ENCODE measurements around the gene PRR7.

Gene PRR7

GRCh38 chr5:177467436-177467835 lies 20.8 kb downstream of the PRR7 start:
- TF ChIP-seq ZNF791 (tag by site-specific recombination; IDR thresholded peaks at IDR 0.05) = no peak
- TF ChIP-seq HIC1 (tag by site-specific recombination; IDR thresholded peaks at IDR 0.05) = 0 out of 2 replicates have a peak, but pooled peaks have one; percentile 30
- Histone ChIP-seq H3K4me3 (ENCODE audit: low read depth, low read length) (no peak overlapping the region), H3K4me1 (ENCODE audit: control insufficient read depth, insufficient read depth, low read length) (peaks cover 4% of the 10 kb centered on the region), H3K36me3 (ENCODE audit: control insufficient read depth in 2 of 2, insufficient read depth in 1 of 2, low read length in 2 of 2) (peaks cover 15 to 74% of the 10 kb centered on the region in 2 experiments; a peak in 2 of 3 replicates), H3K27ac (ENCODE audit: extremely low read depth, low read depth, low read length) (no peak overlapping the region), H3K9me3 (ENCODE audit: control insufficient read depth, insufficient read depth, low read depth, low read length) (no peaks in the 10 kb centered on the region)
- ChIA-PET POLR2A (interaction anchor here (0.6 to 2.4 kb wide), 3 partner anchors 10 to 130 kb away, joined by 4 to 12 read pairs (median 8); no protein-coding TSS in a partner anchor), CTCF (interaction anchor here (0.9 kb wide), 1 partner anchor 34 kb away, joined by 3 read pairs; no protein-coding TSS in a partner anchor)

GRCh38 chr5:177468329-177468684 lies 21.7 kb downstream of the PRR7 start:
- POLR2A ChIA-PET = interaction anchor here (0.6 to 7.3 kb wide), 4 partner anchors 10 to 129 kb away, joined by 4 to 102 read pairs (median 14); partner anchors contain the start of gene PDLIM7
- peaks cover 15 to 67% of the 10 kb centered on the region in 2 experiments; a peak in 2 of 3 replicates for H3K36me3 ChIP-seq (ENCODE audit: control insufficient read depth in 2 of 2, insufficient read depth in 1 of 2, low read length in 2 of 2)
- H3K4me3 ChIP-seq (ENCODE audit: low read depth, low read length) = no peak overlapping the region
- no peak overlapping the region for H3K27ac ChIP-seq (ENCODE audit: extremely low read depth, low read depth, low read length)
- CTCF ChIA-PET = interaction anchor here (0.9 kb wide), 1 partner anchor 33 kb away, joined by 3 read pairs; no protein-coding TSS in a partner anchor
- TF ChIP-seq ZFP69B (tag by site-specific recombination; IDR thresholded peaks at IDR 0.05) (no peak), ATF2 (tag by site-specific recombination; IDR thresholded peaks at IDR 0.05; ENCODE audit: low read depth) (no peak), ZBTB7A (tag by site-specific recombination; IDR thresholded peaks at IDR 0.05; ENCODE audit: low read depth) (no peak), ZNF140 (tag by site-specific recombination; IDR thresholded peaks at IDR 0.05) (no peak), ZNF548 (tag by site-specific recombination; IDR thresholded peaks at IDR 0.05) (no peak), ZFP41 (tag by site-specific recombination; IDR thresholded peaks at IDR 0.05; ENCODE audit: borderline replicate concordance) (no peak), ZFP37 (tag by site-specific recombination; IDR thresholded peaks at IDR 0.05) (no peak), ZNF350 (tag by site-specific recombination; IDR thresholded peaks at IDR 0.05) (no peak), TCF7L2 (IDR thresholded peaks at IDR 0.05; ENCODE audit: borderline replicate concordance, low read depth, low read length) (no peak), ZEB2 (tag by site-specific recombination; IDR thresholded peaks at IDR 0.05) (no peak), ZNF18 (tag by site-specific recombination; IDR thresholded peaks at IDR 0.05) (no peak), ZNF549 (tag by site-specific recombination; IDR thresholded peaks at IDR 0.05) (no peak), WT1 (tag by site-specific recombination; IDR thresholded peaks at IDR 0.05) (no peak), ZBTB1 (tag by site-specific recombination; IDR thresholded peaks at IDR 0.05) (no peak), ZNF670 (tag by site-specific recombination; IDR thresholded peaks at IDR 0.05; ENCODE audit: low read depth) (no peak), GLIS2 (tag by site-specific recombination; IDR thresholded peaks at IDR 0.05) (no peak)
- TF ChIP-seq, protein P1, sequence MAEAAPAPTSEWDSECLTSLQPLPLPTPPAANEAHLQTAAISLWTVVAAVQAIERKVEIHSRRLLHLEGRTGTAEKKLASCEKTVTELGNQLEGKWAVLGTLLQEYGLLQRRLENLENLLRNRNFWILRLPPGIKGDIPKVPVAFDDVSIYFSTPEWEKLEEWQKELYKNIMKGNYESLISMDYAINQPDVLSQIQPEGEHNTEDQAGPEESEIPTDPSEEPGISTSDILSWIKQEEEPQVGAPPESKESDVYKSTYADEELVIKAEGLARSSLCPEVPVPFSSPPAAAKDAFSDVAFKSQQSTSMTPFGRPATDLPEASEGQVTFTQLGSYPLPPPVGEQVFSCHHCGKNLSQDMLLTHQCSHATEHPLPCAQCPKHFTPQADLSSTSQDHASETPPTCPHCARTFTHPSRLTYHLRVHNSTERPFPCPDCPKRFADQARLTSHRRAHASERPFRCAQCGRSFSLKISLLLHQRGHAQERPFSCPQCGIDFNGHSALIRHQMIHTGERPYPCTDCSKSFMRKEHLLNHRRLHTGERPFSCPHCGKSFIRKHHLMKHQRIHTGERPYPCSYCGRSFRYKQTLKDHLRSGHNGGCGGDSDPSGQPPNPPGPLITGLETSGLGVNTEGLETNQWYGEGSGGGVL (tag by site-specific recombination; IDR thresholded peaks at IDR 0.05) = no peak
- peaks cover 4% of the 10 kb centered on the region for H3K4me1 ChIP-seq (ENCODE audit: control insufficient read depth, insufficient read depth, low read length)
- H3K9me3 ChIP-seq (ENCODE audit: control insufficient read depth, insufficient read depth, low read depth, low read length) = no peaks in the 10 kb centered on the region
